K562 (cell line): Measurements from ENCODE around the gene NONO. TPM values are rescaled to one million over a fixed set of nuclear protein-coding genes. Genes with fewer than 3 reads are reported as not detected.
"Not testable (repeated sequence)": the region's sequence is repeated elsewhere in the genome, so short reads cannot be mapped to it uniquely, and the experiment has no call there.

Source experiments
- ATAC-seq: fragments of 200-7000 bp; cut with Tn5 transposase; 3 replicates; pipeline ENCODE4 v1.9.1; 2020; ENCODE audit warnings: moderate library complexity
- BruUV-seq: library from RNA; stranded (reverse); fragments of 400-500 nt; replicated peaks from 2 replicates; lab custom pipeline; 2021; lab: Mats Ljungman, UMichigan
- CTCF ChIA-PET: fragments of 300-600 bp; formaldehyde crosslinking; extraction: SDS; loops from one replicate; lab custom pipeline; 2021; ENCODE audit warnings: low intra/inter-chr PET ratio; lab: Yijun Ruan, JAX
- POLR2A ChIA-PET: fragments of 300-600, 350-650 bp; sonication (Branson Sonifier 250); formaldehyde crosslinking; extraction: SDS; loops from one replicate; lab custom pipeline; 2021; ENCODE audit warnings: antibody characterized with exemption, inconsistent platforms; lab: Yijun Ruan, JAX
- DNase-seq, 4 experiments: peaks; one replicate each; pipeline versions ENCODE4 v3.0.0 to v3.0.0-alpha.2; 2011 to 2018; ENCODE audit warnings: low spot score in 3 of 4, mixed read lengths in 3 of 4; ENCODE audit errors: extremely low read depth in 1 of 4
- FAIRE-seq: peaks from 2 replicates; lab custom pipeline; 2011; peaks lifted over from hg19 to GRCh38; lab: Jason Lieb, UNC
- H2AFZ ChIP-seq: 2 replicates; pipeline ENCODE4 v1.6.0; 2011; ENCODE audit warnings: low read depth, low read length, control low read depth, inconsistent platforms
- H3K27ac ChIP-seq: fragments of 200-600 bp; 3 replicates; pipeline ENCODE4 v1.8.0; 2011; ENCODE audit warnings: low read depth, mild to moderate bottlenecking, control low read depth, inconsistent platforms, low read length, moderate library complexity, mixed read lengths; ENCODE audit errors: extremely low read depth
- H3K27me3 ChIP-seq, 2 experiments: fragments of 300-600 bp in 1 of 2; 2 replicates in 1 of 2; 3 replicates in 1 of 2; pipeline versions ENCODE4 v1.6.0 to v1.8.0; 2011; ENCODE audit warnings: inconsistent platforms in 2 of 2, low read length in 2 of 2, mild to moderate bottlenecking in 1 of 2, mixed read lengths in 1 of 2, moderate library complexity in 1 of 2; ENCODE audit not compliant: control insufficient read depth in 2 of 2, insufficient read depth in 2 of 2
- H3K36me3 ChIP-seq: fragments of 300-600 bp; 3 replicates; pipeline ENCODE4 v1.8.0; 2011; ENCODE audit warnings: mild to moderate bottlenecking, low read length, inconsistent platforms; ENCODE audit not compliant: control insufficient read depth, insufficient read depth
- H3K4me1 ChIP-seq, 2 experiments: fragments of 200-600 bp in 1 of 2; replicated peaks in 1 of 2; 2 replicates in 1 of 2; 3 replicates in 1 of 2; pipeline versions ENCODE4 v1.5.1 to v1.8.0; 2011; ENCODE audit warnings: inconsistent platforms in 2 of 2, low read length in 2 of 2, mild to moderate bottlenecking in 1 of 2, mixed read lengths in 1 of 2, moderate library complexity in 1 of 2; ENCODE audit not compliant: control insufficient read depth in 2 of 2, insufficient read depth in 2 of 2
- H3K4me2 ChIP-seq: 2 replicates; pipeline ENCODE4 v1.6.1; 2011; ENCODE audit warnings: low read length, control low read depth, inconsistent platforms, mixed read lengths; ENCODE audit not compliant: insufficient read depth
- H3K4me3 ChIP-seq: fragments of 200-600 bp; sonication (generic), shearing (Covaris generic); 2 replicates; pipeline ENCODE4 v1.5.1; 2016; ENCODE audit warnings: control low read depth, inconsistent platforms
- H3K79me2 ChIP-seq: fragments of 200-600 bp; 3 replicates; pipeline ENCODE4 v1.8.0; 2011; ENCODE audit warnings: low read length, inconsistent platforms; ENCODE audit not compliant: control insufficient read depth, insufficient read depth
- H3K9ac ChIP-seq, 2 experiments: 2 replicates each; pipeline versions ENCODE4 v1.6.0 to v1.6.1; 2011; ENCODE audit warnings: low read depth in 2 of 2, low read length in 2 of 2, control low read depth in 1 of 2, inconsistent platforms in 1 of 2, mild to moderate bottlenecking in 1 of 2, mixed read lengths in 1 of 2; ENCODE audit not compliant: insufficient read depth in 1 of 2
- H3K9me1 ChIP-seq: one replicate; pipeline ENCODE4 v1.6.0; 2011; ENCODE audit warnings: inconsistent platforms, mild to moderate bottlenecking, low read length, moderate library complexity; ENCODE audit not compliant: control insufficient read depth, insufficient read depth
- H3K9me3 ChIP-seq: replicated peaks from 2 replicates; pipeline ENCODE4 v1.5.1; 2011; ENCODE audit warnings: low read depth, low read length, inconsistent platforms; ENCODE audit not compliant: control insufficient read depth, insufficient read depth
- H4K20me1 ChIP-seq: replicated peaks from 2 replicates; pipeline ENCODE4 v1.6.1; 2011; ENCODE audit warnings: low read length, inconsistent platforms, mixed read lengths; ENCODE audit not compliant: control insufficient read depth, insufficient read depth
- E2F1 ChIP-seq: sonication (generic); formaldehyde crosslinking; IDR thresholded peaks from 2 replicates; pipeline ENCODE4 v1.8.1; 2023; ENCODE audit warnings: mild to moderate bottlenecking, missing genetic modification reagents, moderate library complexity
- MLX ChIP-seq, 2 experiments: fragments of 450-650 bp in 1 of 2; sonication (generic) in 1 of 2; formaldehyde crosslinking; conservative IDR thresholded peaks; 2 replicates each; pipeline versions ENCODE4 v1.4.0 to v1.8.1; 2020 to 2022; ENCODE audit warnings: mild to moderate bottlenecking in 1 of 2, missing genetic modification reagents in 1 of 2
- MYNN ChIP-seq, 2 experiments: sonication (generic); formaldehyde crosslinking in 1 of 2; IDR thresholded peaks; 2 replicates each; pipeline versions ENCODE4 v1.5.0 to v1.6.1; 2016 to 2020; ENCODE audit warnings: antibody characterized with exemption in 1 of 2, missing genetic modification reagents in 1 of 2
- PATZ1 ChIP-seq: fragments of 250-450 bp; sonication (Bioruptor Pico); IDR thresholded peaks from 2 replicates; pipeline ENCODE4 v1.5.0; 2020; ENCODE audit warnings: mild to moderate bottlenecking, borderline replicate concordance
- PHF20 ChIP-seq: fragments of 450-650 bp; IDR thresholded peaks from 2 replicates; pipeline ENCODE4 v1.6.1; 2018; ENCODE audit not compliant: partially characterized antibody
- POLR2A ChIP-seq: fragments of 450-650 bp; conservative IDR thresholded peaks from 2 replicates; pipeline ENCODE4 v1.6.1; 2016
- POLR2G ChIP-seq: fragments of 200-400 bp; formaldehyde crosslinking; IDR thresholded peaks from 2 replicates; pipeline ENCODE4 v1.6.1; 2017; ENCODE audit warnings: low read depth, mild to moderate bottlenecking, antibody characterized with exemption, low read length, moderate library complexity
- RNF2 ChIP-seq: sonication (generic); IDR thresholded peaks from 2 replicates; pipeline ENCODE4 v1.6.1; 2016
- WGBS: fragments of 100-300 bp; shearing (Covaris generic); methylation state at CpG from one replicate; pipeline ENCODE4 v1.1.6; 2016; ENCODE audit warnings: low coverage, mixed read lengths; ENCODE audit not compliant: insufficient coverage; ENCODE audit errors: missing lambda C conversion rate; 5-methylcytosine and 5-hydroxymethylcytosine counted together
- in situ Hi-C: fragments of 300-500 bp; cut with MboI; formaldehyde crosslinking; loops from 4 replicates; pipeline ENCODE4 v1.15.0; 2018; ENCODE audit warnings: inconsistent platforms, mixed read lengths
- intact Hi-C: fragments of 100-400 bp; cut with micrococcal nuclease; formaldehyde crosslinking; loops from 2 replicates; pipeline ENCODE4 v1.14.2; 2022
- polyA plus RNA-seq, 8 experiments: library from polyadenylated mRNA; depleted of rRNA in 4 of 8; stranded (reverse) in 5 of 8; unstranded in 3 of 8; fragments of >200 nt; fragmentation: Nextera tagmentation in 2 of 8; fragmentation: Illumina TruSeq in 1 of 8; extraction: Ambion mirVana in 2 of 8; extraction: Trizol in 1 of 8; gene quantifications; 2 replicates each; pipeline versions ENCODE4 v1.2.1 to v1.2.3, GENCODE V29; 2011 to 2014; ENCODE audit warnings: inconsistent platforms in 1 of 8, missing spikeins in 1 of 8
- total RNA-seq, 7 experiments: library from RNA; depleted of rRNA in 6 of 7; stranded (reverse); fragments of >200 nt in 6 of 7; fragmentation: Illumina TruSeq in 2 of 7; extraction: Trizol in 2 of 7; gene quantifications; 2 replicates each; pipeline versions ENCODE4 v1.2.1 to v1.2.3, GENCODE V29; 2011 to 2021; ENCODE audit warnings: low replicate concordance in 1 of 7

Gene NONO
- total and polyA plus RNA-seq, 9 of the 15 experiments (the other 6 are each of a cell fraction or from before 2014, with no cell fraction given) = 333 to 651 (median 451) TPM

GRCh38 chrX:71300495-71300894 lies 17.1 kb downstream of the NONO start:
- CTCF ChIA-PET; H2AFZ ChIP-seq; H3K9me1 ChIP-seq; in situ Hi-C loops; H3K9me3 ChIP-seq; H3K4me3 ChIP-seq; H3K4me2 ChIP-seq; H3K9ac ChIP-seq; DNase-seq; intact Hi-C loops; H3K27me3 ChIP-seq; H3K27ac ChIP-seq; H4K20me1 ChIP-seq; H3K79me2 ChIP-seq; TF ChIP-seq MYNN (CRISPR knock-in tag; IDR thresholded peaks at IDR 0.05): not testable (repeated sequence)
- POLR2A ChIA-PET = interaction anchor here (0.6 to 1.6 kb wide), 4 partner anchors 17 to 330 kb away, joined by 3 read pairs; partner anchors contain the start of gene NONO
- TF ChIP-seq MYNN (IDR thresholded peaks at IDR 0.05) (0 out of 2 replicates have a peak, but pooled peaks have one; percentile 16), POLR2A (0 out of 2 replicates have a peak, but pooled peaks have one; percentile 25)
- ATAC-seq = peak; percentile 20
- TSS peak; percentile 84 for BruUV-seq
- peaks cover 0 to 14% of the 10 kb centered on the region in 2 experiments; a peak in 3 of 5 replicates for H3K4me1 ChIP-seq
- peaks cover 58% of the 10 kb centered on the region for H3K36me3 ChIP-seq
- peak; percentile 65 for FAIRE-seq
- WGBS = 80% methylated on average over 3 of the region's 7 CpGs

GRCh38 chrX:71301195-71301924 lies 17.9 kb downstream of the NONO start, which contains the start of gene ITGB1BP2:
Gene ITGB1BP2, plus strand, starts transcription at chrX:71301750. Its CDS starts 57 bp downstream, at chrX:71301807.
- peak; percentile 58 for ATAC-seq
- TF ChIP-seq PHF20 (no peak), POLR2G (no peak), RNF2 (no peak), E2F1 (CRISPR knock-in tag) (no peak), PATZ1 (no peak), MLX (CRISPR knock-in tag; conservative IDR thresholded peaks at IDR 0.05) (no peak)

More at GRCh38 chrX:71301195-71301924, 17.9 kb downstream of the NONO start, which contains the start of gene ITGB1BP2:
- Histone ChIP-seq H3K9me1 (no peaks in the 10 kb centered on the region), H3K27me3 (no peaks in the 10 kb centered on the region), H3K4me1 (peaks cover 0 to 14% of the 10 kb centered on the region in 2 experiments; a peak in 3 of 5 replicates), H3K4me2 (peak within 1 kb of the TSS; percentile 20; the same call in 1 of the 2 replicates), H3K9me3 (no peaks in the 10 kb centered on the region), H3K27ac (peak within 1 kb of the TSS; percentile 58; the same call in 2 of the 3 replicates), H3K79me2 (no peaks in the 10 kb centered on the region), H3K9ac (peak within 1 kb of the TSS in 1 of 2 experiments; percentile 17; a peak in 2 of 4 replicates), H4K20me1 (peaks cover 3% of the 10 kb centered on the region; the same call in 1 of the 2 replicates), H3K4me3 (no peak within 1 kb of the TSS), H3K36me3 (peaks cover 50% of the 10 kb centered on the region), H2AFZ (no peak within 1 kb of the TSS)
- intact Hi-C loops = no loop called here
- DNase-seq = peak in 3 of 4 experiments; percentile 11 to 32 (median 28)
- FAIRE-seq = peak; percentile 15
- 45% methylated on average over 10 of the region's 10 CpGs for WGBS
- ChIA-PET CTCF (no interaction called here), POLR2A (interaction anchor here (0.5 to 1.8 kb wide), 9 partner anchors 9 to 1133 kb away, joined by 3 to 6 read pairs (median 3); no protein-coding TSS in a partner anchor)
- in situ Hi-C loops = no loop called here
- BruUV-seq = no TSS peak
